ENCODE results near the gene DYNC1H1.

DNA sequence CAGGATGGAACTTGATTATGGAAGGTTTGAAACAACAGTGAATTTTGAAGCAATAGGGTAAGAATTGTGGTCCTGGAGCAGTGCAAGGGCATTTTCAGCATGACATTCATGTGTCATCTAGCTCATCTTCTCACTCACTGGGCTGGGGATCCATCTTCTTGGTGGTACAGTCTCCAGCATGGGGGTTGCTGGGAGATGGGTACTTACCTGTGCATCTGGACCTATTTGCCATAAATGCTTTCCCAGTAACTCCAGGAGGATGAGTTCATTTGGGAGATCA lies 115.3 kb downstream of the DYNC1H1 start:
- TF ChIP-seq, protein P1, sequence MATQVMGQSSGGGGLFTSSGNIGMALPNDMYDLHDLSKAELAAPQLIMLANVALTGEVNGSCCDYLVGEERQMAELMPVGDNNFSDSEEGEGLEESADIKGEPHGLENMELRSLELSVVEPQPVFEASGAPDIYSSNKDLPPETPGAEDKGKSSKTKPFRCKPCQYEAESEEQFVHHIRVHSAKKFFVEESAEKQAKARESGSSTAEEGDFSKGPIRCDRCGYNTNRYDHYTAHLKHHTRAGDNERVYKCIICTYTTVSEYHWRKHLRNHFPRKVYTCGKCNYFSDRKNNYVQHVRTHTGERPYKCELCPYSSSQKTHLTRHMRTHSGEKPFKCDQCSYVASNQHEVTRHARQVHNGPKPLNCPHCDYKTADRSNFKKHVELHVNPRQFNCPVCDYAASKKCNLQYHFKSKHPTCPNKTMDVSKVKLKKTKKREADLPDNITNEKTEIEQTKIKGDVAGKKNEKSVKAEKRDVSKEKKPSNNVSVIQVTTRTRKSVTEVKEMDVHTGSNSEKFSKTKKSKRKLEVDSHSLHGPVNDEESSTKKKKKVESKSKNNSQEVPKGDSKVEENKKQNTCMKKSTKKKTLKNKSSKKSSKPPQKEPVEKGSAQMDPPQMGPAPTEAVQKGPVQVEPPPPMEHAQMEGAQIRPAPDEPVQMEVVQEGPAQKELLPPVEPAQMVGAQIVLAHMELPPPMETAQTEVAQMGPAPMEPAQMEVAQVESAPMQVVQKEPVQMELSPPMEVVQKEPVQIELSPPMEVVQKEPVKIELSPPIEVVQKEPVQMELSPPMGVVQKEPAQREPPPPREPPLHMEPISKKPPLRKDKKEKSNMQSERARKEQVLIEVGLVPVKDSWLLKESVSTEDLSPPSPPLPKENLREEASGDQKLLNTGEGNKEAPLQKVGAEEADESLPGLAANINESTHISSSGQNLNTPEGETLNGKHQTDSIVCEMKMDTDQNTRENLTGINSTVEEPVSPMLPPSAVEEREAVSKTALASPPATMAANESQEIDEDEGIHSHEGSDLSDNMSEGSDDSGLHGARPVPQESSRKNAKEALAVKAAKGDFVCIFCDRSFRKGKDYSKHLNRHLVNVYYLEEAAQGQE (IDR thresholded peaks at IDR 0.05; ENCODE audit: borderline replicate concordance): no peak
- no peak for TF ChIP-seq TAF1 (IDR thresholded peaks at IDR 0.05; ENCODE audit: low read depth)
